Right lobe of liver (tissue), 4 donors: ENCODE measurements around the gene SLC8A1.

Experiments used
- POLR2A ChIP-seq: fragments of 450-650 bp; IDR thresholded peaks from one replicate; pipeline ENCODE4 v1.6.1; 2017; ENCODE audit warnings: antibody characterized with exemption, mild to moderate bottlenecking
- TF ChIP-seq, protein P1 (sequence below), 4 donors: fragments of 200-600 bp in 3 of 4; fragments of 450-650 bp in 1 of 4; IDR thresholded peaks; one replicate each; pipeline versions ENCODE4 v1.5.1 to v1.8.0; 2016 to 2022; ENCODE audit warnings: antibody characterized with exemption in 4 of 4, mild to moderate bottlenecking in 2 of 4
- donor health status: DM: no; HTN: no; CAD: no.
- donor health status: DM: no; HTN: no; CAD: no.
- donor health status: DM: no; HTN: yes; CAD: no.

DNA sequence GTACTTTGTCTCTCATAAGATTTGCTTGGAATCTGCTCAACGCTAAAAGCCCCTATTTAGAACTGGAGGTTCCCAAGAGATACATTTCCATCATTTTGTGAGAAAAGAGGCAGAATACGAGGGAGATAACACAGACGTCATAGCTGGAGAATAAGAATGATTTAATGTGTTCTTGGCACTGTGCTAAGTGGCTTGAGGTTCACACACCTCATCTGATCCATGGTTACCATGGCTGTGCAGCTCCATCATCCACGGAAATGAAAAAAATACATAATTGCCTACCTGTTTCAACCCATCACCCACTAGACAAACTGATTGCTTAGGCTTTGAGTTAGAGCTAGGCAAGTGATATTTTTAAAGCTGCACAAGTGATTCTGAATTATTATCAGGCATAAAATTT is 227.6 kb downstream of the SLC8A1 start:
- TF ChIP-seq, protein P1, sequence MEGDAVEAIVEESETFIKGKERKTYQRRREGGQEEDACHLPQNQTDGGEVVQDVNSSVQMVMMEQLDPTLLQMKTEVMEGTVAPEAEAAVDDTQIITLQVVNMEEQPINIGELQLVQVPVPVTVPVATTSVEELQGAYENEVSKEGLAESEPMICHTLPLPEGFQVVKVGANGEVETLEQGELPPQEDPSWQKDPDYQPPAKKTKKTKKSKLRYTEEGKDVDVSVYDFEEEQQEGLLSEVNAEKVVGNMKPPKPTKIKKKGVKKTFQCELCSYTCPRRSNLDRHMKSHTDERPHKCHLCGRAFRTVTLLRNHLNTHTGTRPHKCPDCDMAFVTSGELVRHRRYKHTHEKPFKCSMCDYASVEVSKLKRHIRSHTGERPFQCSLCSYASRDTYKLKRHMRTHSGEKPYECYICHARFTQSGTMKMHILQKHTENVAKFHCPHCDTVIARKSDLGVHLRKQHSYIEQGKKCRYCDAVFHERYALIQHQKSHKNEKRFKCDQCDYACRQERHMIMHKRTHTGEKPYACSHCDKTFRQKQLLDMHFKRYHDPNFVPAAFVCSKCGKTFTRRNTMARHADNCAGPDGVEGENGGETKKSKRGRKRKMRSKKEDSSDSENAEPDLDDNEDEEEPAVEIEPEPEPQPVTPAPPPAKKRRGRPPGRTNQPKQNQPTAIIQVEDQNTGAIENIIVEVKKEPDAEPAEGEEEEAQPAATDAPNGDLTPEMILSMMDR (IDR thresholded peaks at IDR 0.05) = no peak
- TF ChIP-seq POLR2A = no peak
